Thyroid gland (tissue), 4 donors: ENCODE data around the gene COASY.

ENCODE experiments used
- CTCF ChIP-seq, 6 experiments: fragments of 200-600 bp in 3 of 6; fragments of 450-650 bp in 3 of 6; sonication (generic) in 3 of 6; IDR thresholded peaks; one replicate each; pipeline ENCODE4 v1.5.1; 2016 to 2019; ENCODE audit warnings: antibody characterized with exemption in 6 of 6, mild to moderate bottlenecking in 2 of 6, inconsistent platforms in 1 of 6, moderate library complexity in 1 of 6
- POLR2A ChIP-seq, 2 donors: fragments of 450-650 bp; IDR thresholded peaks; one replicate each; pipeline ENCODE4 v1.6.1; 2017; ENCODE audit warnings: antibody characterized with exemption in 2 of 2, mild to moderate bottlenecking in 2 of 2, moderate library complexity in 1 of 2

GRCh38 chr17:42561897-42562387, at the start of gene COASY:
- TF ChIP-seq CTCF (IDR thresholded peaks at IDR 0.05) (peak in 1 of 6 experiments; percentile 16), POLR2A (IDR thresholded peaks at IDR 0.05) (peak in 1 of 2 donors; percentile 64)
